SK-N-SH treated with all-trans-retinoic acid at 6 μM for 48 hours (cell line): Measurements from ENCODE around the gene ASPA.

Experiments used
- ARNTL ChIP-seq: fragments of 450-650 bp; formaldehyde crosslinking; IDR thresholded peaks from 2 replicates; pipeline ENCODE4 v1.5.0; 2020; ENCODE audit warnings: low read depth, mild to moderate bottlenecking, moderate library complexity, borderline replicate concordance
- BACH2 ChIP-seq: fragments of 250-450 bp; sonication (Bioruptor Pico); IDR thresholded peaks from 2 replicates; pipeline ENCODE4 v1.9.0; 2021; ENCODE audit warnings: mild to moderate bottlenecking, borderline replicate concordance
- TOX ChIP-seq: fragments of 250-450 bp; sonication (Bioruptor Pico); IDR thresholded peaks from 2 replicates; pipeline ENCODE4 v1.8.0; 2021; ENCODE audit warnings: mild to moderate bottlenecking, moderate library complexity, borderline replicate concordance

GRCh38 chr17:3475812-3476610 lies at the start of gene ASPA:
- TF ChIP-seq BACH2 (CRISPR knock-in tag) (no peak), TOX (CRISPR knock-in tag) (no peak), ARNTL (CRISPR knock-in tag) (no peak)
